Prostate gland (tissue), 2 donors: ENCODE measurements around the gene IKZF2. TPM values are rescaled to one million over a fixed set of nuclear protein-coding genes. Genes with fewer than 3 reads are reported as not detected.

Source experiments
- DNase-seq: peaks from one replicate; pipeline ENCODE4 v3.0.0-alpha.2; 2019; ENCODE audit warnings: low spot score
- H3K27ac ChIP-seq, 2 donors: fragments of 200-600 bp; sonication (generic); 2 replicates each; pipeline ENCODE4 v1.5.1; 2017 to 2019
- H3K27me3 ChIP-seq: fragments of 200-600 bp; sonication (generic); replicated peaks from 2 replicates; pipeline ENCODE4 v1.5.1; 2019; ENCODE audit not compliant: insufficient read depth
- H3K36me3 ChIP-seq, 2 donors: fragments of 200-600 bp; sonication (generic); 1 replicate in 1 of 2; 2 replicates in 1 of 2; pipeline versions ENCODE4 v1.5.1 to v1.8.1; 2017 to 2019
- H3K4me1 ChIP-seq: fragments of 200-600 bp; sonication (generic); replicated peaks from 2 replicates; pipeline ENCODE4 v1.5.1; 2019
- H3K4me3 ChIP-seq, 2 donors: fragments of 200-600 bp; sonication (generic); 2 replicates each; pipeline ENCODE4 v1.5.1; 2017 to 2019
- H3K9me3 ChIP-seq: fragments of 200-600 bp; sonication (generic); 2 replicates; pipeline ENCODE4 v1.5.1; 2017
- POLR2A ChIP-seq: fragments of 450-650 bp; IDR thresholded peaks from one replicate; pipeline ENCODE4 v1.6.1; 2016; ENCODE audit warnings: antibody characterized with exemption, mild to moderate bottlenecking
- POLR2AphosphoS5 ChIP-seq: sonication (generic); formaldehyde crosslinking; IDR thresholded peaks from one replicate; pipeline ENCODE4 v1.6.1; 2017; ENCODE audit warnings: antibody characterized with exemption
- WGBS: methylation state at CpG from one replicate; pipeline ENCODE4 v1.1.5; 2018; 5-methylcytosine and 5-hydroxymethylcytosine counted together
- intact Hi-C: fragments of 100-400 bp; cut with DNase I; formaldehyde crosslinking; loops from one replicate; pipeline ENCODE4 v1.14.2; 2022
- total RNA-seq, 2 donors: library from RNA; depleted of rRNA; stranded (reverse); fragments of >200 nt; gene quantifications; one replicate each; pipeline ENCODE4 v1.1.0, GENCODE V29; 2016
- TF ChIP-seq, protein P1 (sequence below), 4 experiments: fragments of 200-600 bp in 2 of 4; fragments of 450-650 bp in 2 of 4; sonication (generic) in 2 of 4; IDR thresholded peaks; 1 replicate in 3 of 4; 2 replicates in 1 of 4; pipeline ENCODE4 v1.5.1; 2016 to 2019; ENCODE audit warnings: antibody characterized with exemption in 4 of 4, mild to moderate bottlenecking in 2 of 4, moderate library complexity in 2 of 4

The IKZF2 gene
- total RNA-seq, 2 donors from 2014 or later = 24.4 to 27.8 TPM

- Histone ChIP-seq H3K4me1 (no peaks in the 10 kb centered on the region), H3K4me3 (no peak overlapping the region), H3K9me3 (no peaks in the 10 kb centered on the region), H3K27me3 (no peaks in the 10 kb centered on the region), H3K27ac (no peak overlapping the region), H3K36me3 (no peaks in the 10 kb centered on the region)
- no peak for DNase-seq
- intact Hi-C loops = no loop called here
- TF ChIP-seq, protein P1, sequence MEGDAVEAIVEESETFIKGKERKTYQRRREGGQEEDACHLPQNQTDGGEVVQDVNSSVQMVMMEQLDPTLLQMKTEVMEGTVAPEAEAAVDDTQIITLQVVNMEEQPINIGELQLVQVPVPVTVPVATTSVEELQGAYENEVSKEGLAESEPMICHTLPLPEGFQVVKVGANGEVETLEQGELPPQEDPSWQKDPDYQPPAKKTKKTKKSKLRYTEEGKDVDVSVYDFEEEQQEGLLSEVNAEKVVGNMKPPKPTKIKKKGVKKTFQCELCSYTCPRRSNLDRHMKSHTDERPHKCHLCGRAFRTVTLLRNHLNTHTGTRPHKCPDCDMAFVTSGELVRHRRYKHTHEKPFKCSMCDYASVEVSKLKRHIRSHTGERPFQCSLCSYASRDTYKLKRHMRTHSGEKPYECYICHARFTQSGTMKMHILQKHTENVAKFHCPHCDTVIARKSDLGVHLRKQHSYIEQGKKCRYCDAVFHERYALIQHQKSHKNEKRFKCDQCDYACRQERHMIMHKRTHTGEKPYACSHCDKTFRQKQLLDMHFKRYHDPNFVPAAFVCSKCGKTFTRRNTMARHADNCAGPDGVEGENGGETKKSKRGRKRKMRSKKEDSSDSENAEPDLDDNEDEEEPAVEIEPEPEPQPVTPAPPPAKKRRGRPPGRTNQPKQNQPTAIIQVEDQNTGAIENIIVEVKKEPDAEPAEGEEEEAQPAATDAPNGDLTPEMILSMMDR (IDR thresholded peaks at IDR 0.05) = no peak
- TF ChIP-seq POLR2A (no peak), POLR2AphosphoS5 (no peak)
- 95% methylated on average over 1 of the region's 1 CpG for WGBS
Measured at GRCh38 chr2:212990697-212991096, 160.7 kb downstream of the IKZF2 start.

DNA sequence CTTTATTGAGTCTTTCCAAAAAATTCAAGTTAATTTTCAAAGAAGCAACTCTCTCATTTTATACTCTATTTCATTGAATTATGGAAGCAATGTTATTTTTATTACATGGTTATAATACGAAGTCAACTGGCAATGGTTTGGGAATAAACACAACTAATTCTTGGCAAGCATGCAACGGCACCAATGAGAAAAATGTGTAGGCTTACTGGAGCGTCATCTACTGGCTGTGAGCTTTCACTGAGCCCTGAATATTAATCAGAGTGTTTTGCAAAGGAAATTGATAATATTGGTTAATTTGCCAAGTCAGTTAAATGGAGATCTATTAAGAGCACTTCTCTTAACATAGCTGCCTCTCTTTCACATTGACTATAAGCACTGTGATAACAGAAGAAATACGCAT is 163.9 kb downstream of the IKZF2 start:
- Histone ChIP-seq H3K27me3 (no peaks in the 10 kb centered on the region), H3K27ac (no peak overlapping the region), H3K4me1 (no peaks in the 10 kb centered on the region), H3K36me3 (no peaks in the 10 kb centered on the region), H3K4me3 (no peak overlapping the region), H3K9me3 (no peaks in the 10 kb centered on the region)
- WGBS = 89% methylated on average over 4 of the region's 4 CpGs
- intact Hi-C loops = no loop called here
- no peak for DNase-seq
- TF ChIP-seq POLR2AphosphoS5 (no peak), POLR2A (no peak)
- TF ChIP-seq, protein P1 (IDR thresholded peaks at IDR 0.05) = no peak

DNA sequence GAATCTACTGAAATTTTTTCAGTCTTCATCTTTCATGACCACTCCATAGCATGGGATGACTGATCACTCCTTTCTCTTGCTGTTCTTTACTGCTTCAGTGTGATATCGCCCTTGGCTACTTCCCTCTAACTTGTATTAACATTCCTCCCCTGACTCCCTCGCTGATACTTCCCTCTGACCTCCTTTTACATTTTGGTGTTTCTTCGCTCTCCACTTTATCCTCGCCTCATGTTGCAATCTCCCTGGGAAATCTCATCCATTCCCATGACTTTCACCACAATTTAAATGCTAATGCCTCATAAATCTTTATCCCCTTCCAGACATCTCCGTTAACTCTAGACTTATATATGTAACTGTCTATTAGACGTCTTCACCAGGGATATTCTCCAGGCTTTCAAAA is 167.3 kb downstream of the IKZF2 start:
- Histone ChIP-seq H3K4me3 (no peak overlapping the region), H3K36me3 (no peaks in the 10 kb centered on the region), H3K4me1 (no peaks in the 10 kb centered on the region), H3K9me3 (no peaks in the 10 kb centered on the region), H3K27me3 (no peaks in the 10 kb centered on the region), H3K27ac (no peak overlapping the region)
- intact Hi-C loops = no loop called here
- no peak for DNase-seq
- WGBS = 74% methylated on average over 6 of the region's 6 CpGs
- TF ChIP-seq, protein P1 (IDR thresholded peaks at IDR 0.05) = no peak
- TF ChIP-seq POLR2AphosphoS5 (no peak), POLR2A (no peak)

DNA sequence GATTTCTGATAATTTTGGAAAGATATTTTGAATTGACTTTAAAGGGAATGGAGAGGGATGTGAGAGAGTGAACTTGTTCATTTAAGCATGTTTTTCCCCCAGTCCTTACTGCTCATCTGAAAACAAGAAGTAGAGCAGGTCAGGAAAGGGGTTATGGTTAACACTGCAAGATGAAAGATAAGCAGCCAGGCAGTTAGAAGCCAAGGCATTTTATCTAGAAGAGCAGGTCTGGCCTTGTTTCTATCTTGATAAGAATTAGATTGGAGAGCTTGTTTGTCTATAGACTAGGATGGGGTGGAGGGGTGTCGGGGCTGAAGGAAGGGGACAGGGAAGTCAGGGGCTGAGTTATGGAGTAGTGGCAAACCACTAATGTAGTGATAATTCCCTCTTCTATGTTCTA is 171.6 kb downstream of the IKZF2 start:
- no peak overlapping the region for H3K27ac ChIP-seq
- intact Hi-C loops = no loop called here
- no peaks in the 10 kb centered on the region for H3K4me1 ChIP-seq
- no peak for TF ChIP-seq POLR2A
- TF ChIP-seq, protein P1 (IDR thresholded peaks at IDR 0.05) = no peak
- TF ChIP-seq POLR2AphosphoS5 = no peak
- WGBS = 27% methylated on average over 1 of the region's 1 CpG
- no peak for DNase-seq
- H3K9me3 ChIP-seq = no peaks in the 10 kb centered on the region
- no peak overlapping the region for H3K4me3 ChIP-seq
- no peaks in the 10 kb centered on the region for H3K36me3 ChIP-seq
- H3K27me3 ChIP-seq = no peaks in the 10 kb centered on the region

DNA sequence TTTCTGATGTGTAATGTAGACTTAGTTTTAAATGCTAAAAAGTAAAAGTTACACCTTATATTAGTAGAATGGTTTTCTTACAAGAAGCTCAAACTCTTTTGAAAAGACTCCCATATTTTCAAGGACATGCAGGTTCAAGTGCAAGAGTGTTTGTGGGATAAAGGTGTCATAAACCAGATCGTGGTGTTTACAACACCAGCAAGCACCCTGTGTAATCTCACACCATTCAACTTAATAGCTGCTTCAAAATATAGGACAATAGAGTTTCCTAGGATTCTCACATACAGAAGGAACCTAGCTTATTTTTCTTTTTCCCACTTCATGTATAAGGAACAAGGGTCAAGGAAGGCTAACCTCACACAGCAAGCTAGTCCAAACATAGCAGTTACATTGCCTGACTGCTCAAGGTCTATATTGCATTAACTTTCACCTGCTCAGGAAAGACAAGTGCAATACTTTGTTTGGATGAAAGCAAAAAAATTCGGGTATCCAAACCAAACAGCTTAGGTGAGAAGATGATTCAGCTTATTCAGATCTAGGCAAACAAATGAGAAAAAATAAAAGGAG is 172.3 kb downstream of the IKZF2 start:
- no peak overlapping the region for H3K27ac ChIP-seq
- DNase-seq = no peak
- no peaks in the 10 kb centered on the region for H3K4me1 ChIP-seq
- 30% methylated on average over 2 of the region's 2 CpGs for WGBS
- no peaks in the 10 kb centered on the region for H3K9me3 ChIP-seq
- H3K4me3 ChIP-seq = no peak overlapping the region
- no peaks in the 10 kb centered on the region for H3K27me3 ChIP-seq
- H3K36me3 ChIP-seq = no peaks in the 10 kb centered on the region
- intact Hi-C loops = no loop called here
- TF ChIP-seq POLR2AphosphoS5 = no peak
- TF ChIP-seq POLR2A = no peak
- TF ChIP-seq, protein P1 (IDR thresholded peaks at IDR 0.05) = no peak
